ENCODE results near the gene TNFRSF19. TPM values are rescaled to one million over a fixed set of nuclear protein-coding genes. Genes with fewer than 3 reads are reported as not detected.

Gene TNFRSF19
- total and polyA plus RNA-seq, 10 of the 15 experiments (the other 5 are each of a cell fraction or from before 2014, with no cell fraction given) = 16.4 to 46.2 (median 35.4) TPM

DNA sequence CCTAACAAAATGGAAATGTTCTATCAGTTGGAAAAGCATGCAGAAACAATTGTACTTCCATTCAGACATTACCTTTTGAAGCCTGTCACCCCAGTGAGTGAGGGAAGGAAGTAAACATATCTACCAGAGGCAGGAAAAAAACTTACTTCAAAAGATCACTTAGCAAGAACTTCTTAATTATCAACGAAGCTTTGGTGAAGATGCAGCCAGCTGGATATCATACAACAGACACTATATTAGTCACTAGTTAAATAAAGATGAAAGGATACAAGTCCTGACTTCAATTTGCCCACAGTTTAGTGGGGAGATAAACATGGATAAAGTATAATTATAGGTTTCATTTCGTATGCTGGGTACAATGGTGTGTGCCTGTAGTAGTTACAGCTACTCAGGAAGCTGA lies 148.8 kb downstream of the TNFRSF19 start (continued):
- TF ChIP-seq POLR2A (IDR thresholded peaks at IDR 0.05; ENCODE audit: low read depth, low read length) (no peak), BHLHE40 (IDR thresholded peaks at IDR 0.05; ENCODE audit: borderline replicate concordance in 1 of 2, low read depth in 2 of 2, low read length in 1 of 2) (no peak)

DNA sequence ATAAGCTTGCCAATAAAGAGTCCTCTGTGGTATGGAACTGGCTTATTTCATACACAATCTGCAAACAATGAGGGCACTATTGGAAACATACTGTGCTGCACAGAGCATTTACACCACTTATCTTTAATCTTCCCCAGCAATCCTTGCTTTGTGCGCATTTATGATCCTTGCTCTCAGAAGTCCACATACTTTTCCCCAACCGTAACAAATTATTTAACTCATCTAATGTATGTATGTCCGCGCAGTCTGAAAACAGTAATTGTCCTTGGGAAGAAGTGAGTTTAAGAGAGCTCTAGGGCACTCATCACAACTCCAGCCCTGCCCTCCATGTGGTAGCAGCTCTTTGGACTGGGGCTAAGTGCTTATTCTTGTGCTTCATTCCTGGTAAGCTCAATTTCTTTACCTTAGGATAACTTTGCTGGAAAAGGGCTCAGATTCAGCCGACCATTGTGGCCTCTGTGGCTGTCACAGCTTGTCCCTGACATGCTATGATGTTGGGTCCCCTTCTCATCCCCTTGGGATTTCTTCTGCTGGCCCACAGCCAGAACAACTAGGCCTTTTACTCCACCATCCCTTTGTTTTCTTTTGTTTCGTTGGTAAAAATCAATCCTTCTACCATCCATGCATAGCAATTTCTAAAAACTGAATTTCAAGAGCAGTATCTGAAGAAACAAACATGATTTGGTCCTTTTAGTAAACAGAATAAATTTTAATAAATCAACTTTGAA lies 152.7 kb downstream of the TNFRSF19 start:
- Histone ChIP-seq H3K4me2 (ENCODE audit: control insufficient read depth, insufficient read depth) (no peak overlapping the region), H2AFZ (ENCODE audit: control insufficient read depth, low read depth, low read length) (no peak overlapping the region), H3K79me2 (ENCODE audit: control insufficient read depth, insufficient read depth, low read length) (no peaks in the 10 kb centered on the region), H3K9me3 (replicated peaks; ENCODE audit: control insufficient read depth, insufficient read depth, low read length) (no peaks in the 10 kb centered on the region), H3K4me3 (no peak overlapping the region), H3K36me3 (ENCODE audit: control insufficient read depth in 2 of 2, insufficient read depth in 2 of 2, low read length in 1 of 2) (no peaks in the 10 kb centered on the region; a peak in 1 of 4 replicates), H4K20me1 (ENCODE audit: control insufficient read depth, insufficient read depth) (no peaks in the 10 kb centered on the region), H3K27ac (ENCODE audit: control insufficient read depth, insufficient read depth) (no peak overlapping the region), H3K4me1 (ENCODE audit: control insufficient read depth, insufficient read depth, low read length) (no peaks in the 10 kb centered on the region), H3K9ac (ENCODE audit: control insufficient read depth, insufficient read depth, low read length) (no peak overlapping the region), H3K27me3 (replicated peaks in 1 of 2; ENCODE audit: control insufficient read depth in 2 of 2, insufficient read depth in 2 of 2, low read length in 1 of 2) (no peaks in the 10 kb centered on the region)
- SMC1A ChIA-PET (ENCODE audit: uncharacterized antibody, unreplicated experiment) = interaction anchor here (1.0 to 1.4 kb wide), 2 partner anchors 32 to 40 kb away, joined by 3 read pairs; no protein-coding TSS in a partner anchor
- ATAC-seq (no peak), DNase-seq (ENCODE audit: low read depth, low spot score) (no peak), FAIRE-seq (no peak)
- CTCF ChIA-PET = interaction anchor here (1.0 to 1.4 kb wide), 2 partner anchors 15 to 88 kb away, joined by 3 read pairs; no protein-coding TSS in a partner anchor
- in situ Hi-C loops (cut with MboI) = no loop called here
- RAD21 ChIA-PET (ENCODE audit: unreplicated experiment) = no interaction called here
- intact Hi-C loops (cut with micrococcal nuclease; ENCODE audit: unreplicated experiment) = no loop called here
- POLR2A ChIA-PET = no interaction called here
- no TSS peak for BruUV-seq (replicated peaks)
- 78% methylated on average over 6 of the region's 6 CpGs for WGBS (ENCODE audit: insufficient coverage, insufficient replicate concordance, low lambda C conversion rate, missing lambda C conversion rate)
- TF ChIP-seq, protein P1, sequence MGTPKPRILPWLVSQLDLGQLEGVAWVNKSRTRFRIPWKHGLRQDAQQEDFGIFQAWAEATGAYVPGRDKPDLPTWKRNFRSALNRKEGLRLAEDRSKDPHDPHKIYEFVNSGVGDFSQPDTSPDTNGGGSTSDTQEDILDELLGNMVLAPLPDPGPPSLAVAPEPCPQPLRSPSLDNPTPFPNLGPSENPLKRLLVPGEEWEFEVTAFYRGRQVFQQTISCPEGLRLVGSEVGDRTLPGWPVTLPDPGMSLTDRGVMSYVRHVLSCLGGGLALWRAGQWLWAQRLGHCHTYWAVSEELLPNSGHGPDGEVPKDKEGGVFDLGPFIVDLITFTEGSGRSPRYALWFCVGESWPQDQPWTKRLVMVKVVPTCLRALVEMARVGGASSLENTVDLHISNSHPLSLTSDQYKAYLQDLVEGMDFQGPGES (IDR thresholded peaks at IDR 0.05) = no peak
- TF ChIP-seq SRF (IDR thresholded peaks at IDR 0.05; ENCODE audit: low read depth in 2 of 2, low read length in 2 of 2) (no peak), ESRRA (IDR thresholded peaks at IDR 0.05; ENCODE audit: low read length) (no peak), ZBED1 (IDR thresholded peaks at IDR 0.05; ENCODE audit: borderline replicate concordance) (no peak), NR2F1 (conservative IDR thresholded peaks at IDR 0.05) (no peak), POU2F2 (IDR thresholded peaks at IDR 0.05; ENCODE audit: borderline replicate concordance, low read depth, low read length) (no peak), IRF4 (IDR thresholded peaks at IDR 0.05; ENCODE audit: low read depth, low read length) (no peak), MYB (IDR thresholded peaks at IDR 0.05; ENCODE audit: borderline replicate concordance, low read depth, low read length) (no peak), RAD21 (IDR thresholded peaks at IDR 0.05; ENCODE audit: insufficient read depth, low read depth, low read length) (no peak), GABPA (IDR thresholded peaks at IDR 0.05; ENCODE audit: low read depth) (no peak)
- TF ChIP-seq, protein P2, sequence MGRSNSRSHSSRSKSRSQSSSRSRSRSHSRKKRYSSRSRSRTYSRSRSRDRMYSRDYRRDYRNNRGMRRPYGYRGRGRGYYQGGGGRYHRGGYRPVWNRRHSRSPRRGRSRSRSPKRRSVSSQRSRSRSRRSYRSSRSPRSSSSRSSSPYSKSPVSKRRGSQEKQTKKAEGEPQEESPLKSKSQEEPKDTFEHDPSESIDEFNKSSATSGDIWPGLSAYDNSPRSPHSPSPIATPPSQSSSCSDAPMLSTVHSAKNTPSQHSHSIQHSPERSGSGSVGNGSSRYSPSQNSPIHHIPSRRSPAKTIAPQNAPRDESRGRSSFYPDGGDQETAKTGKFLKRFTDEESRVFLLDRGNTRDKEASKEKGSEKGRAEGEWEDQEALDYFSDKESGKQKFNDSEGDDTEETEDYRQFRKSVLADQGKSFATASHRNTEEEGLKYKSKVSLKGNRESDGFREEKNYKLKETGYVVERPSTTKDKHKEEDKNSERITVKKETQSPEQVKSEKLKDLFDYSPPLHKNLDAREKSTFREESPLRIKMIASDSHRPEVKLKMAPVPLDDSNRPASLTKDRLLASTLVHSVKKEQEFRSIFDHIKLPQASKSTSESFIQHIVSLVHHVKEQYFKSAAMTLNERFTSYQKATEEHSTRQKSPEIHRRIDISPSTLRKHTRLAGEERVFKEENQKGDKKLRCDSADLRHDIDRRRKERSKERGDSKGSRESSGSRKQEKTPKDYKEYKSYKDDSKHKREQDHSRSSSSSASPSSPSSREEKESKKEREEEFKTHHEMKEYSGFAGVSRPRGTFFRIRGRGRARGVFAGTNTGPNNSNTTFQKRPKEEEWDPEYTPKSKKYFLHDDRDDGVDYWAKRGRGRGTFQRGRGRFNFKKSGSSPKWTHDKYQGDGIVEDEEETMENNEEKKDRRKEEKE (IDR thresholded peaks at IDR 0.05) = no peak
- TF ChIP-seq, protein P3, sequence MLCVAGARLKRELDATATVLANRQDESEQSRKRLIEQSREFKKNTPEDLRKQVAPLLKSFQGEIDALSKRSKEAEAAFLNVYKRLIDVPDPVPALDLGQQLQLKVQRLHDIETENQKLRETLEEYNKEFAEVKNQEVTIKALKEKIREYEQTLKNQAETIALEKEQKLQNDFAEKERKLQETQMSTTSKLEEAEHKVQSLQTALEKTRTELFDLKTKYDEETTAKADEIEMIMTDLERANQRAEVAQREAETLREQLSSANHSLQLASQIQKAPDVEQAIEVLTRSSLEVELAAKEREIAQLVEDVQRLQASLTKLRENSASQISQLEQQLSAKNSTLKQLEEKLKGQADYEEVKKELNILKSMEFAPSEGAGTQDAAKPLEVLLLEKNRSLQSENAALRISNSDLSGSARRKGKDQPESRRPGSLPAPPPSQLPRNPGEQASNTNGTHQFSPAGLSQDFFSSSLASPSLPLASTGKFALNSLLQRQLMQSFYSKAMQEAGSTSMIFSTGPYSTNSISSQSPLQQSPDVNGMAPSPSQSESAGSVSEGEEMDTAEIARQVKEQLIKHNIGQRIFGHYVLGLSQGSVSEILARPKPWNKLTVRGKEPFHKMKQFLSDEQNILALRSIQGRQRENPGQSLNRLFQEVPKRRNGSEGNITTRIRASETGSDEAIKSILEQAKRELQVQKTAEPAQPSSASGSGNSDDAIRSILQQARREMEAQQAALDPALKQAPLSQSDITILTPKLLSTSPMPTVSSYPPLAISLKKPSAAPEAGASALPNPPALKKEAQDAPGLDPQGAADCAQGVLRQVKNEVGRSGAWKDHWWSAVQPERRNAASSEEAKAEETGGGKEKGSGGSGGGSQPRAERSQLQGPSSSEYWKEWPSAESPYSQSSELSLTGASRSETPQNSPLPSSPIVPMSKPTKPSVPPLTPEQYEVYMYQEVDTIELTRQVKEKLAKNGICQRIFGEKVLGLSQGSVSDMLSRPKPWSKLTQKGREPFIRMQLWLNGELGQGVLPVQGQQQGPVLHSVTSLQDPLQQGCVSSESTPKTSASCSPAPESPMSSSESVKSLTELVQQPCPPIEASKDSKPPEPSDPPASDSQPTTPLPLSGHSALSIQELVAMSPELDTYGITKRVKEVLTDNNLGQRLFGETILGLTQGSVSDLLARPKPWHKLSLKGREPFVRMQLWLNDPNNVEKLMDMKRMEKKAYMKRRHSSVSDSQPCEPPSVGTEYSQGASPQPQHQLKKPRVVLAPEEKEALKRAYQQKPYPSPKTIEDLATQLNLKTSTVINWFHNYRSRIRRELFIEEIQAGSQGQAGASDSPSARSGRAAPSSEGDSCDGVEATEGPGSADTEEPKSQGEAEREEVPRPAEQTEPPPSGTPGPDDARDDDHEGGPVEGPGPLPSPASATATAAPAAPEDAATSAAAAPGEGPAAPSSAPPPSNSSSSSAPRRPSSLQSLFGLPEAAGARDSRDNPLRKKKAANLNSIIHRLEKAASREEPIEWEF (IDR thresholded peaks at IDR 0.05; ENCODE audit: insufficient replicate concordance, low read depth, low read length) = no peak

Data from GM12878 (cell line).